ENCODE measurements around the gene SHMT2.

SHMT2 gene
- 40.2 to 61.2 reads per million in 2 donors for total RNA-seq

DNA sequence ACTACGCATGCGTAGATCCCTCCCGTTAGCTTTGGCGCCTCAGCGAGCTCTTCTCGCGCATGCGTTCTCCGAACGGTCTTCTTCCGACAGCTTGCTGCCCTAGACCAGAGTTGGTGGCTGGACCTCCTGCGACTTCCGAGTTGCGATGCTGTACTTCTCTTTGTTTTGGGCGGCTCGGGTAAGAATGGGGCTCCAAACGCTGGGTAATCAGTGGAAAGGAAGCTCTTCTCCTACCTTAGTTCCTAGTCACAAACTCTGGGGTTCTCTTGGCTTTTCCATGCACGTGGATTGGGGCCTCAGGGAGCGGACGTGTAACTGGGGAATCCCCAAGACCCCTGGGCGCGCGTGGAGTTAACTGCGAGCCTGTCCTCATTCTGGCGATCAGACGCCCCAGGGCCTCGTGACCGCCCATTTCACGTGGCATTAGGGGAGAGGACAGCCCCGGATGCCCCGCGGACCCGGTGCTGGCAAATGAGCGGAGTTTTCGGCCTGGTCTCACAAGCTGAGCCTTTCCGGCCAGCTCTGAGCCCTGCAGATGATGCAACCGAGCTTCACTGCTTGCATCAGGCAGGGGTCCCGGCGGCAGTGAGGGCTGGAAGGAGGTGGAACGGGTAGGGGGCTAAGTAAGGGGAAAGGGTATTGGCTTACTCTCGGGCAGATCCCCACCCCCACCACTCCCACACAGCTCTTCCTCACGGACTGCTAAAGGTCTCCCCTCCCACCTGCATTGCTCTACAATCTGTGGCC, at the start of gene SHMT2:
SHMT2 (plus strand) TSS at position 78 of the 747 bp plus-strand sequence; CDS start at position 146, 68 bp downstream.
- peak; percentile 69 to 93 (median 90) for DNase-seq

DNA sequence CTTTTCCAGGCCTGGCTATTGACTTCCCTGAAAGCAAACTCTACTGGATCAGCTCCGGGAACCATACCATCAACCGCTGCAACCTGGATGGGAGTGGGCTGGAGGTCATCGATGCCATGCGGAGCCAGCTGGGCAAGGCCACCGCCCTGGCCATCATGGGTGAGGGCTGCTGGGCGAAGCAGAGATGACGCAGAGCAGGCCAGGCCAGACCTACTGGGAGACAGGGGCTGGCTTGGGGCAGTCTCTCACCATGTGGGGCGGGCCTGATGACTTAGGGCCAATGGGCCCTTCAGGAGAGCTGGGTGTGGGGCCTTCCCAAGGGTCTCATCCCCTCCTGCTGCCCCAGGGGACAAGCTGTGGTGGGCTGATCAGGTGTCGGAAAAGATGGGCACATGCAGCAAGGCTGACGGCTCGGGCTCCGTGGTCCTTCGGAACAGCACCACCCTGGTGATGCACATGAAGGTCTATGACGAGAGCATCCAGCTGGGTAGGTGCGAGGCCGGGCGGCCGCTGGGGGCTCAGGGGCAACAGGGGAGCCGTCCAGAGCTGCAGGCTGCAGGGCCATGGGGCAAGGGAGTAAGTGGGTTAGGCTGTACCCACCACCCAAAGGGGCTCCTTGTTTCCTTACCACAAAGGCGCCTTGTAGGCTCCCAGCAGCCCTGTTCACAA, 49.1 kb upstream of the SHMT2 start:
- DNase-seq = no peak

DNA sequence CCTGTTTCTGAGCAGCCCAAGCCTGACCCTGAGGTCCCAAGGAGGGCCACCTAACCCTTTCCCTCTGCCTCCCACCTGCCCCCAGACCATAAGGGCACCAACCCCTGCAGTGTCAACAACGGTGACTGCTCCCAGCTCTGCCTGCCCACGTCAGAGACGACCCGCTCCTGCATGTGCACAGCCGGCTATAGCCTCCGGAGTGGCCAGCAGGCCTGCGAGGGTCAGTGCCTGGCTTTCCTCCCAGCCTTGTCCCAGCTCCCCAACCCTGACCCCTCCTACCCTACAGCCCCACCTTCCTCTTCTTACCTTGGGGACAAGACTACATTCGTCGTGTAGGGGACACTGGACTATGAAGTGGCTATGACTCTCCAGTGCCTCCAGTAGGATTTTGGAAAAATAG, 48.4 kb upstream of the SHMT2 start:
- DNase-seq = no peak

DNA sequence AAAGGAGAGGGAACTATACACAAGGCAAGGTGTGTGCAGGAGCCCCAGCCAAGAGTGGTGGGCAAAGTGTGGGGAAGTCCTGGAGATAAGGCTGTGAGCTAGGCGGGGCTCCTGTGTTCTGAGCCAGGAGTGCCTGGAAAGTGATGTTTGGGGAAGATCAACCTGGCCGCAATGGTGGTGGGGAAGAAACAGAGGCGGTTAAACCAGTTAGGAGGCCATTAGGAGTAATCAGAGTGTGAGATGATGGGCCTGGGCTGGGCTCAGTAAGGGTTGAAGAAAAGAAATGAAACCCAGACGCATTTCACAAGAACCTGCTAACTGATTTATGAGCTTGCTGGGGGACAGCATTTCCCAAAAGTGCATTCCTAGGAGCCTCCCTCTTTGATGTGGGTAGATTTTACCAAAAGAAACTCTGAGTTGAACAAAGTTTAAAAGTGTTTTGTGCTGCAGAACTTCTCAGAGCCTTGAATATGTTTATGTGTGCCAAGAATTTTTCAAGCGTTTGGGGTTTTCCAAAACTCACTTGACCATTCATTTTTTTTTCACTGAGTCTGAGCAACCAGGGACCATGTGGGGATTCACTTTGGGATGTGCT, 47.9 kb upstream of the SHMT2 start:
- no peak for DNase-seq

DNA sequence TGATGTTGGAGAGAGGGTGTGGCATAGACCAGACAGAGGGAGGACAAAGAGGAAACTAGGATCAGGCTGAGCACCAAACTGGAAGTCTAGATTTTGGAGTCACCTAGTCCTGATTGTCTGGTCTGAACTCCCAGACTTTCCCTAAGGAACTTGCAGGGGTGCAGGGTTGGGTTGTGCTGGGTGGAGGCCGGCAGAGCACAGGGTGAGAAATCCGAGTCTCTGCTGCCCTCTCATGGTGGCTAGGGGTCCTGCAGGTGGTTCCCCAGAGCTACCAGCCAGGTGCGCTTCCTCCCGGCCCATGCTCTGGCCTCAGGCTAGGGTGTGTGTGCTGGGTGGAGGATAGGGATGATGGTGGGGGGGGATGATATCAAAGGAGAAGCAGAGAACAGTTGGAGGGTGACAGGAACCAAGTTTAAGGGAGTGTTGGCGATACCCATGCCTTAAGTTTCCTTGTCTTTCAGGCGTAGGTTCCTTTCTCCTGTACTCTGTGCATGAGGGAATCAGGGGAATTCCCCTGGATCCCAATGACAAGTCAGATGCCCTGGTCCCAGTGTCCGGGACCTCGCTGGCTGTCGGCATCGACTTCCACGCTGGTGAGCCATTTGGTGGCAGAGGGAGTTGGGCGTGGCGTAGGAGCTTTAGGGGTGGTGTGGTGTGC, 46.5 kb upstream of the SHMT2 start:
- peak; percentile 50 to 74 (median 64) for DNase-seq

DNA sequence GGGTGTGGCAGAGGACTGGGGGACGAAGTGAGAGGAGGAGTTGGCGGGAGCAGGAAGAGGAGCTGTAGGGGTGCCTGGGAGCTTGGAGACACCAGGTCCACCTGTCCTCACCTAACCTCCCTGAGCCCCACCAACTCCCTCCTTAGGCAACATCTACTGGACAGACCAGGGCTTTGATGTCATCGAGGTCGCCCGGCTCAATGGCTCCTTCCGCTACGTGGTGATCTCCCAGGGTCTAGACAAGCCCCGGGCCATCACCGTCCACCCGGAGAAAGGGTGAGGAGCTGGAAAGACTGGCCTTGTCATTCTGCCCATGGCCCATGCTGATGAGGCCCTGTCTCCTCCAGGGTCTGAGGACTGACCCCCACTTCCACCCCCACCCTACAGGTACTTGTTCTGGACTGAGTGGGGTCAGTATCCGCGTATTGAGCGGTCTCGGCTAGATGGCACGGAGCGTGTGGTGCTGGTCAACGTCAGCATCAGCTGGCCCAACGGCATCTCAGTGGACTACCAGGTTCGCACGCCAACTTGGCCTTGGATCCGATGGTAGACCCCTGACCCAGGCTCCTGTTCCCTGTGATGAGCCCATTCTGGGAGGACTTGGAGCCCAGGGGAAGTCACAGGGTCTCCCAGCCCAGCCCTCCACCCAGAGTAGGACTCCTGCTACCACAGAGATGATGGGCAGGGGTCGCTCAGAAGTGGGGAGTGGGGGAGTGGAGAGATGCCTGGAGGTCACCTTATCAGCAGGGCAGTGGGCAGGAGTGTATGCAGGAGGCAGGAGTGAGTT, 45.4 kb upstream of the SHMT2 start:
- DNase-seq = no peak

DNA sequence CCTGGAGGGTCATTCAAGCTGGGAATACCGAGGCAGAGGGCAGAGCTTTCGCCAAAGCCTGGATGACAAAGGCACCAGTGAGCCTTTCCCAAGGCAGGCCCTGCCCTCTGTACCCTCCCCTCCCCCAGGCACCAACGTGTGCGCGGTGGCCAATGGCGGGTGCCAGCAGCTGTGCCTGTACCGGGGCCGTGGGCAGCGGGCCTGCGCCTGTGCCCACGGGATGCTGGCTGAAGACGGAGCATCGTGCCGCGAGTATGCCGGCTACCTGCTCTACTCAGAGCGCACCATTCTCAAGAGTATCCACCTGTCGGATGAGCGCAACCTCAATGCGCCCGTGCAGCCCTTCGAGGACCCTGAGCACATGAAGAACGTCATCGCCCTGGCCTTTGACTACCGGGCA, 44.1 kb upstream of the SHMT2 start:
- no peak for DNase-seq

DNA sequence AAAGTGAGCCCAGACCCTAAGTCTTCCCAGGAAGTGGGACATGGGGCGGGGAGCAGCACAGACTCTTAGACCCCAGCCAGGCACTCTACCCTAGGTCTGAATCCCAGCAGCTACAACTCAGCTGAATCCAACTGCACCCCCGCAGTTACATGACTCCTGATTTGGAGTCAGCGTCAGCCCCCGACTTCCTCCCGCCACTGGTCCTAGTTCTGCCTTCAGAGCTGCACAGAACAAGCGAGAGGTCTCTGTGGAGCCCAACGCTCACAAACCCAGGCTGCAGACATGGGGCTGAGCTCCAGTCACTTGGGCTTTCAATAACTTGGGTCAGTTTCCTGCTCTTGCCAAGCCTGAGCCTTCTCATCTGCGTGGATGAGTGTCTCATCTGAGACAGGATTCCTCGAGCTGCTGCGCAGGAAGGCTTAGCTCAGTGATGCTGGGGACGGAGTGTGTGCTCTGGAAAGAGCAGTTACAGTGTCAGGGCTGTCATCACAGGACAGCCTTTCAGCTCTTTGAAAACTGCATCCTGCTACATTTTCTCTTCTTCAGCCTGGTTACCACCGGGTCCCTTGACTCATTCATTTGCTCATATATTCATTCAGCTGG, 43.5 kb upstream of the SHMT2 start:
- DNase-seq = no peak

DNA sequence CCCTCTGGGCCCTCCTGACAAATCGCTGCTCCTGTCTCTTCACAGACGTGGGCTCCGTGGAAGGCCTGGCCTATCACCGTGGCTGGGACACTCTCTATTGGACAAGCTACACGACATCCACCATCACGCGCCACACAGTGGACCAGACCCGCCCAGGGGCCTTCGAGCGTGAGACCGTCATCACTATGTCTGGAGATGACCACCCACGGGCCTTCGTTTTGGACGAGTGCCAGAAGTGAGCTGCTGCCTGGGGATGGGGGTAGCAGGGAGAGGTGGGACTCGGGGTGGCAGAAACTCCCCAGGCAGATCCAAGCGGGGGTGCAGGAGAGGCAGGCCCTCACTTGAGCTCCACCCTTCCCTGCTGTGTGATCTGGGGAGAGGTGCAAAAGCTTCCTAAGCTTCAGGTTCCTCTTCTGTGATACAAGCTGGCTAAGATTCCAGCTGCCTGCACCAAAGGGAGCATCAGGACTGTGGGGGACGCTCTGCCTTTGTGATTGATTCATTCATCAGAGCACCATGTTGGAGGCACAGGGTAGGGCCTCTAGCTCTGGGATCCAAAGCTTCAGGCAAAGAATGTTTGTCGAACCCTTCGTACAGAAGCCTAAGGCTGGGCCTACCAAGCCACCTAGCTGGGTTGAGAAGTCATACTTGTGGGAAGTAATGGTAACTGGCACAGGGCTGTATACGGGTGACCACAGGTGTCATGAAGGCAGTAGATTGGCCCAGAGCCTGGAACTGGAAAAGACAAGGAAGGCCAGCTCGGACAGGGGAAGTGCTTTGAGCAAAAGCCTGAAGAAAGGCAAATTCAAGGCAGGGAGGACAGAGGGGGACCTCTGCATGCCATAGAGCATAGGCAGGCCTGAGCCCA, 42.1 kb upstream of the SHMT2 start:
- DNase-seq = no peak

DNA sequence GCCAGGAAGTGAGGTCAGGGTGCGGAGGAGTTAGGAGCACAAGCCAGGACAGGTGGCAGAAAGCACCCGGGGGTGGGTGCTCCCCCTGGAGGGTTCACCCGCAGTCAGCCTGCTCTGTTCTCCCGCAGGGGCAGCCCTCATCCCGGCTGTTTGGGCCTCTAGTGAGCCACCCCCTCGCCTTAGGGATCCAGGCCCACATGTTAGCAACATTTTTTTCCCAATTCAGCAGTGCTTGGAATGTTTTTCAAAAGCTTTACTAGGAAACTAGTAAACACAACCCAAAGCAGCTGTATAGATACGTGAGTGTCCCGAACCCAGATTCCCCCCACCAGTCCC, 41.5 kb upstream of the SHMT2 start:
- no peak for DNase-seq

DNA sequence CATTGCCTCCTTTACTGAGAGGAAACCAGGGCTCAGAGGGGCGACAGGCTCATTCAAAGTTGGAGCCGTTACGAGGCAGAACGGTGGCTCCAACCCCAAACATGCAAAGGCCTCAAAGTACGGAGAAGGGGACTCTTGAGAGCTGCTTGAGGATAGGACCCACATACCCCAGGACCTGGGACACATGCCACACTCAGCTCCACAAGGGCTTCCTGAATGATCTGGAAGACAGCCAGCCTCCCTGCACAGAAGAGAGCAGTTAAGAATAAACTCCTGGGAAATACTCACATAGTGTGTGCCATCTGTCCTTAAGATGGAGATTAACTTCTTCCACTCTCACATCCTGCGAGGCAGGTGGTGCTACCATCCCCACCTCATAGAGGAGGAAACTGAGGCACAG, 39.5 kb upstream of the SHMT2 start:
- DNase-seq = no peak

DNA sequence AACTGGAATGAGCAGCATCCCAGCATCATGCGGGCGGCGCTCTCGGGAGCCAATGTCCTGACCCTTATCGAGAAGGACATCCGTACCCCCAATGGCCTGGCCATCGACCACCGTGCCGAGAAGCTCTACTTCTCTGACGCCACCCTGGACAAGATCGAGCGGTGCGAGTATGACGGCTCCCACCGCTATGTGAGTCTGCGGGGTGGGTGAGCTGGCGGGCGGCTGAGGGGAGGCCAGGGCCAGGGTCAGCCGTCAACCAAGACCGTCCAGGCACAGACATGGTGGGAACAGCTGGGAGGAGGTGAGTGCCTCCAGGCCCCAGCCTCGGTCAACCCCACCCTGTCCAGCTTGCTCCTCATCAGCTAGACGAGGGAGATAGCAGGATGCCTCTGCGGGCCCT, 38.7 kb upstream of the SHMT2 start:
- no peak for DNase-seq

DNA sequence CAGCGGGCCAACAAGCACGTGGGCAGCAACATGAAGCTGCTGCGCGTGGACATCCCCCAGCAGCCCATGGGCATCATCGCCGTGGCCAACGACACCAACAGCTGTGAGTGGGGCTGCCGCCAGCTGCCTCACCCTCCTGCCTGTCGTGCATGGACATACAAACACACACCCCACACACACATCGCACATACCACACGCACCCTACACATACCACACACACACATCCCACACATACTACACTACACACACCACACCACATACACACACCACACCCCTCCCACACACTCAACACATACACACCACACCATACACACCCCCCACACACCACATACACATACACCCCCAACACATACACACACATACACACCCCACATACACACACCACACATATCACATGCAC, 38.1 kb upstream of the SHMT2 start:
- no peak for DNase-seq

DNA sequence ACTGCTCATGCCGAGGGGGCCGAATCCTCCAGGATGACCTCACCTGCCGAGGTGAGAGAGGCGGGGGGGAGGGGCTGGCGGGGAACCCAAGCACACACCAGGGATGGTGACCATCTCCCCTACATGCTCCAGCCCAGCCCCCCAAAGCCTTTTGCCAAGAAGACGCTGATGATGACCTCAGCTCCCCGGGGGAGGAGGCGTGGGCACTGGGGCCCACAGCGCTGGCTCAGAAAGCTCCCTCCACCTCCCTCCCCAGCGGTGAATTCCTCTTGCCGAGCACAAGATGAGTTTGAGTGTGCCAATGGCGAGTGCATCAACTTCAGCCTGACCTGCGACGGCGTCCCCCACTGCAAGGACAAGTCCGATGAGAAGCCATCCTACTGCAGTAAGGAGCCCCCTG, 36.6 kb upstream of the SHMT2 start:
- no peak for DNase-seq

DNA sequence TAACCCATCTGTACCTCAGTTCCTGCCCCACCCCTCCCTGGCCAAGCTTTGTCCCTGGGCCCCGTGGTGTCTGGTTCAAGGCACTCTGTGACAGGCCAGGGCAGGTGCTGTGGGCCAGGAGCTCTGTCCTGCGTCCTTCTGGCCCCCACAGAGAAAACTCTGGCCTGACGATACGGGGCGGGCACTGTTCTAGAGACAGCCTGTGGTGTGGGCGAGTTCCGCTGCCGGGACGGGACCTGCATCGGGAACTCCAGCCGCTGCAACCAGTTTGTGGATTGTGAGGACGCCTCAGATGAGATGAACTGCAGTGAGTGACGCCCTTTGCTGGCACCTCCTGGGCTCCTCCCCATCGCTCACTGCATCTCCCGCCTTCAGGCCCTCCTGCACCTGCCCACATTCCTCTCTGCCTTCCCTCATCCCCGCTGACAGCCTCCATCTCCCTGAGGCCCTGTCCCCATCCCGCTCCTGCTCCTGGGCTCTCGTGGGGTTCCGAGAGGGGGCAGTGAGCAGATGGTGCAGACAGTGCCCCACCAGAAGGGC, 35.7 kb upstream of the SHMT2 start:
- DNase-seq = no peak

DNA sequence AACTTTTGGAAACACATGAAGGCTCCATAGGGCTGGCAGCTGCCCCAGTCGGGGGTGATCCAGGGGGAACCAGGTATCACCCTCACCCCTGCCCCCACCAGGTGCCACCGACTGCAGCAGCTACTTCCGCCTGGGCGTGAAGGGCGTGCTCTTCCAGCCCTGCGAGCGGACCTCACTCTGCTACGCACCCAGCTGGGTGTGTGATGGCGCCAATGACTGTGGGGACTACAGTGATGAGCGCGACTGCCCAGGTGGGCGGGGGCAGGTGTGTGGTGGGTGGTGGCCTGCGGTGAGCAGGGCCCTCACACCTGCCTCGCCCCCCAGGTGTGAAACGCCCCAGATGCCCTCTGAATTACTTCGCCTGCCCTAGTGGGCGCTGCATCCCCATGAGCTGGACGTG, 35.3 kb upstream of the SHMT2 start:
- DNase-seq = no peak

DNA sequence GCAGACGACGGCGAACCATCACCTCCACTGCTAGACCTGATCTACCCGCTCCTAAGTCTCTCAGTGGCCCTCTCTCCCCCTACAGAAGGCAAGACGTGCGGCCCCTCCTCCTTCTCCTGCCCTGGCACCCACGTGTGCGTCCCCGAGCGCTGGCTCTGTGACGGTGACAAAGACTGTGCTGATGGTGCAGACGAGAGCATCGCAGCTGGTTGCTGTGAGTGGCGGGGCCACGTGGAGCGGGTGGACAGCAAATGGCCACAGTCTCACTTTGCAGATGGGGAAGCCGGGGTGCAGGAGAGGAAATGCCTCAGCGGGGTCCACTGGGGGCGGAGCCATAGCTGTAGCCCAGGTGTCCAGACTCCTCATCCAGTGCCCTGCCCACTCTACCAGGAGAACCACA, 34.3 kb upstream of the SHMT2 start:
- no peak for DNase-seq

DNA sequence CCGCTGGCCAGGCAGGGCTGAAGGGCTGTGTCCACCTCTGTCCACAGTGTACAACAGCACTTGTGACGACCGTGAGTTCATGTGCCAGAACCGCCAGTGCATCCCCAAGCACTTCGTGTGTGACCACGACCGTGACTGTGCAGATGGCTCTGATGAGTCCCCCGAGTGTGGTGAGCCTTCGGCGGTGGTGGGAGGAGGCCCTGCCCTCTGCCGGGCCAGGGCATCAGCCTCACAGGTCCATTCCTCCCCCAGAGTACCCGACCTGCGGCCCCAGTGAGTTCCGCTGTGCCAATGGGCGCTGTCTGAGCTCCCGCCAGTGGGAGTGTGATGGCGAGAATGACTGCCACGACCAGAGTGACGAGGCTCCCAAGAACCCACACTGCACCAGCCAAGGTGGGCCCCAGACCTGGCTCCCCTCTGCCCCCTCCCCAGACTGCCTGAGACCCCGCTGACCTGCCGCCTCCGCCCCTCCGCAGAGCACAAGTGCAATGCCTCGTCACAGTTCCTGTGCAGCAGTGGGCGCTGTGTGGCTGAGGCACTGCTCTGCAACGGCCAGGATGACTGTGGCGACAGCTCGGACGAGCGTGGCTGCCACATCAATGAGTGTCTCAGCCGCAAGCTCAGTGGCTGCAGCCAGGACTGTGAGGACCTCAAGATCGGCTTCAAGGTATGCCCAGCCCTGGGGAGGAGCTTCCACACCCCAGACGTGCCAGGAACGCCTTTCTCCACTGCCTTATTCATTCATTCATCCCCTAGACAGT, 33.7 kb upstream of the SHMT2 start:
- no peak for DNase-seq

DNA sequence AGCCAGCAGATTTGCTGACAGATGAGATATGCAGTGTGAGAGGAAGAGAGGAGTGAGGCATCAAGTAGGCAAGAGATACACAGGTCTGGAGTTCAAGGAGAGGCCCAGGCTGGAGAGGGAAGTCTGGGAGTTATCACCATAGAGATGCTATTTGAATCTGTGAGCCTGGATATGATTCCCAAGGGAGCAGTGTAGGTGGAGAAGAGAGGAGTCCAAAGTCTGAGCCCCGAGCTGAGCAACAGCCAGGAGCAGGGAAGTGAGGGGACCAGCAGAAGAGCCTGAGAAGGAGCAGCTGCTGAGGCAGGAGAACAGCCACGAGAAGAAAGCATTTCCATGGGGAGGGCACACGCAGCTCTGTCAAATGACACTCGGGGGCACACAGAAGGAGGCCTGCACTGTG, 33.1 kb upstream of the SHMT2 start:
- no peak for DNase-seq

DNA sequence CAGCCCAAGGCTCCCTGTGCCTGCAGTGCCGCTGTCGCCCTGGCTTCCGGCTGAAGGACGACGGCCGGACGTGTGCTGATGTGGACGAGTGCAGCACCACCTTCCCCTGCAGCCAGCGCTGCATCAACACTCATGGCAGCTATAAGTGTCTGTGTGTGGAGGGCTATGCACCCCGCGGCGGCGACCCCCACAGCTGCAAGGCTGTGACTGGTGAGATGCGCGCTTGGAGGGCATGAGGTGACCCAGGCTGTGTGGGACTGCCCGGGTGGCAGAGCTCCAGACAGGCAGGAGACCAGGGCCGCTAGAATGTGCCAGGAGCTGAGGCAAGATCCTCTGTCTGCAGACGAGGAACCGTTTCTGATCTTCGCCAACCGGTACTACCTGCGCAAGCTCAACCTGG, 32.6 kb upstream of the SHMT2 start:
- no peak for DNase-seq
